Spleen (tissue), 7 donors: ENCODE results near the gene CPED1.

Source experiments
- POLR2A ChIP-seq, 3 donors: fragments of 450-650 bp; IDR thresholded peaks; one replicate each; pipeline ENCODE4 v1.5.1; 2017; ENCODE audit warnings: antibody characterized with exemption in 3 of 3, mild to moderate bottlenecking in 1 of 3
- POLR2AphosphoS5 ChIP-seq, 3 donors: sonication (generic); formaldehyde crosslinking; IDR thresholded peaks; one replicate each; pipeline ENCODE4 v1.5.1; 2017; ENCODE audit warnings: antibody characterized with exemption in 3 of 3
- TF ChIP-seq, protein P1 (sequence below), 11 experiments: fragments of 200-600 bp in 7 of 11; fragments of 450-650 bp in 4 of 11; sonication (generic) in 4 of 11; IDR thresholded peaks in 8 of 11; conservative IDR thresholded peaks in 3 of 11; 1 replicate in 7 of 11; 2 replicates in 4 of 11; pipeline versions ENCODE4 v1.4.0 to v1.8.0; 2016 to 2021; ENCODE audit warnings: antibody characterized with exemption in 11 of 11, inconsistent platforms in 4 of 11, mild to moderate bottlenecking in 1 of 11
- donor health status: DM: no; HTN: no; CAD: no; lungs with moderate emphysema.
- donor health status: DM: no; HTN: no; CAD: no.
- donor health status: DM: no; HTN: no; CAD: no.

DNA sequence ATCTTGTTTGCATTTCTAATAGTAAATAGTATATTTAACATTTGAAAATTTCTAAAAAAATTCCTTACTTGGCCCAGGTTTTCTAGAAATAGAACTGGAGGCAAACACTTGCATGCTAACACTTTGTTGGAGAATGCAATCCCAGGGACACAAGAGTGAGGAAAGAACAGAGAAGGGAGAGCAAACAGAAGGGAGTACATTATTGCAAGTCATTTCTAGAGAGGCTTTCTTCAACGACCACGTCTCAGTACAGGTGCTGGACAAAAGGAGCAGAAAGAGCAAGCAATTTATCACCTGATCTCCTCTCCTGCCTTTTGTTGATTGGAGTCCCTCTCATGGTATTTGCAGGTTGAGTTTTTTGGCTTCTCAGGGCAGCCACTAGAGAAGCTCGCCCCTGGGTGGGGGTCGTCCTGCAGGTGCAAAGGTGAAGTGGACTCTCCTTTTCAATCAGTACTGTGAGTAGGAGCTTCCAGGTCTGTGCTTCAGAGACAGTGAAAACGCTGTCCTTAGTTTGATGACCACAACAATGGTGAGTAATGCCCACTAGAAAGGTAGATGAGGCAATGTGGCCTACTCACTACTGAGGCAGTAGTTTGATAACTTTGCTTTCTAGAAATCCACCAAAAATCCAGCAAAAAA is 5.2 kb downstream of the CPED1 start:
- TF ChIP-seq, protein P1, sequence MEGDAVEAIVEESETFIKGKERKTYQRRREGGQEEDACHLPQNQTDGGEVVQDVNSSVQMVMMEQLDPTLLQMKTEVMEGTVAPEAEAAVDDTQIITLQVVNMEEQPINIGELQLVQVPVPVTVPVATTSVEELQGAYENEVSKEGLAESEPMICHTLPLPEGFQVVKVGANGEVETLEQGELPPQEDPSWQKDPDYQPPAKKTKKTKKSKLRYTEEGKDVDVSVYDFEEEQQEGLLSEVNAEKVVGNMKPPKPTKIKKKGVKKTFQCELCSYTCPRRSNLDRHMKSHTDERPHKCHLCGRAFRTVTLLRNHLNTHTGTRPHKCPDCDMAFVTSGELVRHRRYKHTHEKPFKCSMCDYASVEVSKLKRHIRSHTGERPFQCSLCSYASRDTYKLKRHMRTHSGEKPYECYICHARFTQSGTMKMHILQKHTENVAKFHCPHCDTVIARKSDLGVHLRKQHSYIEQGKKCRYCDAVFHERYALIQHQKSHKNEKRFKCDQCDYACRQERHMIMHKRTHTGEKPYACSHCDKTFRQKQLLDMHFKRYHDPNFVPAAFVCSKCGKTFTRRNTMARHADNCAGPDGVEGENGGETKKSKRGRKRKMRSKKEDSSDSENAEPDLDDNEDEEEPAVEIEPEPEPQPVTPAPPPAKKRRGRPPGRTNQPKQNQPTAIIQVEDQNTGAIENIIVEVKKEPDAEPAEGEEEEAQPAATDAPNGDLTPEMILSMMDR (IDR thresholded peaks at IDR 0.05 in 8 of 11, conservative IDR thresholded peaks at IDR 0.05 in 3 of 11): no peak
- TF ChIP-seq POLR2A (IDR thresholded peaks at IDR 0.05): no peak
- TF ChIP-seq POLR2AphosphoS5 (IDR thresholded peaks at IDR 0.05): no peak
